ENCODE measurements around the gene LMF1. TPM values are rescaled to one million over a fixed set of nuclear protein-coding genes. Genes with fewer than 3 reads are reported as not detected.
"Not testable (repeated sequence)": the region's sequence is repeated elsewhere in the genome, so short reads cannot be mapped to it uniquely, and the experiment has no call there.

LMF1 gene
- total RNA-seq, 2 experiments from 2014 or later: 26.6 to 31.3 TPM

DNA sequence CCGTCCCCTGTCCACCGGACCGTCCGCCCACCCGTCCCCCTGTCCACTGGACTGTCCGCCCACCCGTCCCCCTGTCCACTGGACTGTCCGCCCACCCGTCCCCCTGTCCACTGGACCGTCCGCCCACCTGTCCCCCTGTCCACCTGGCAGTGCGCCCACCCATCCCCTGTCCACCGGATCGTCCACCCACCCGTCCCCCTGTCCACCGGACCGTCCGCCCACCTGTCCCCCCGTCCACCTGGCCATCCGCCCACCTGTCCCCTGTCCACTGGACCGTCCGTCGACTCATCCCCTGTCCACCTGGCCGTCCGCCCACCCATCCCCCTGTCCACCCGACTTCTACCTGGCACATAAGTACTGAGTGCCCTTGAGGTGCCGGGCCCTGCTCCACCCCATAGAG is 76.6 kb downstream of the LMF1 start:
- Mint-ChIP-seq H3K9me3 (no peaks in the 10 kb centered on the region), H3K4me1 (no peaks in the 10 kb centered on the region), H3K27me3 (no peaks in the 10 kb centered on the region), H3K4me3 (no peak overlapping the region), H3K27ac (peak overlapping the region; percentile 19), H3K36me3 (no peaks in the 10 kb centered on the region)
- no peak for ATAC-seq (ENCODE audit: low read depth)
- DNase-seq: no peak
- POLR2A ChIA-PET: no interaction called here

DNA sequence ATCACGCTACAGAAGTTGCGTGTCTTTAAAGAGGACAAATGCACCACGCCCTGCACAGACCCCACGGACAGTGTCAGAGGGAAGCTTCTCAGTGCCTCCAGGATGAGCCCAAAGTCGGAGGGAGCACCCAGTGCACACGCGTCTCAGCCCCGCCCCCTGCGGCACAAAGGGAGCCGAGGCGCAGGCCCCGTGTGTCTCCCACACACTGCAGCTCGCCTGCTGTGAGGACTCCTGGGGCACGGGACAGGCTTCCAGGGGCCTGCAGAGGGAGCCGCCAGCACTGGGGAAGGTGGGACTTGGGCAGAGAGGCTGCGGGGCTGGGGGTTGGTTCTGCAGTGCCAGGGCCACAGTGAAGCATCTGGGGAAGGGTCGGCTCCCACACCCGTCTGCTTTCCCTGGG is 77.4 kb downstream of the LMF1 start:
- Mint-ChIP-seq H3K4me1 (no peaks in the 10 kb centered on the region), H3K27ac (no peak overlapping the region), H3K36me3 (no peaks in the 10 kb centered on the region), H3K9me3 (no peaks in the 10 kb centered on the region), H3K27me3 (no peaks in the 10 kb centered on the region), H3K4me3 (no peak overlapping the region)
- POLR2A ChIA-PET: no interaction called here
- DNase-seq (no peak), ATAC-seq (ENCODE audit: low read depth) (no peak)

DNA sequence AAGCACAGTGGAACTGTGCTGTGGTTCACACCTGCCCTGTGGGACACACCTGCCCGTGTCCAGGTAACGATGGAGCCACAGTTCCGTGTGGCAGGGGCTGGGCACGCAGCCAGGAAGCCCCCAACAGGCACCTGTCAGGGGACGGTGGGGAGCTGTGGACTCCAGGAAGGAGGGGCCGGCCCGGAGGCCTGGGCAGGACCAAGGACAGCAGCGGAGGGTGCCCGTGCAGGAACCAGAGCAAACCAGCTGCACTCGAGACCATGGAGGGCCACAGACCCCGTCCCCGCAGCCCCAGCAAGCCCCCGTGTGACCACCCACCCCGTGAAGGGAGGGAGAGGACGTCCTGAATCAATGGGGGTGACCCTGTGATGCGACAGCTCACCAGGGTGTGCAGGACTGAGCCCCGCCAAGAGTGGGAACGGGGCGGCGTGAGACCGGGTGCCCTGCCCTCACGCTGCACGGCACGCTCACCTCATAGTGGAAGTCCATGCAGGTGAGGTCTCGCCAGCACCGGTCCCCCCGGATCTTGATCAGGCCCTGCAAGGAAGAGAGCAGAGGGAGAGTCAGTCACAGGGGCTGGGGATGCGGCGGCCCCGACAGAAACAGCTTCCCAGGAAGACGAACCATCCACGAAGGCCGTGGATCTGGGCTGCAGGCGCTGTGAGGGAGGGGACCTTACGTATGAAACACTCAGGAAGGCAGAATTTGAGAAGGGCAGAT is 78.1 kb downstream of the LMF1 start:
- Mint-ChIP-seq H3K27me3 (no peaks in the 10 kb centered on the region), H3K27ac (no peak overlapping the region), H3K36me3 (no peaks in the 10 kb centered on the region), H3K4me3 (no peak overlapping the region), H3K9me3 (no peaks in the 10 kb centered on the region), H3K4me1 (no peaks in the 10 kb centered on the region)
- POLR2A ChIA-PET: no interaction called here
- DNase-seq: no peak
- no peak for ATAC-seq (ENCODE audit: low read depth)

DNA sequence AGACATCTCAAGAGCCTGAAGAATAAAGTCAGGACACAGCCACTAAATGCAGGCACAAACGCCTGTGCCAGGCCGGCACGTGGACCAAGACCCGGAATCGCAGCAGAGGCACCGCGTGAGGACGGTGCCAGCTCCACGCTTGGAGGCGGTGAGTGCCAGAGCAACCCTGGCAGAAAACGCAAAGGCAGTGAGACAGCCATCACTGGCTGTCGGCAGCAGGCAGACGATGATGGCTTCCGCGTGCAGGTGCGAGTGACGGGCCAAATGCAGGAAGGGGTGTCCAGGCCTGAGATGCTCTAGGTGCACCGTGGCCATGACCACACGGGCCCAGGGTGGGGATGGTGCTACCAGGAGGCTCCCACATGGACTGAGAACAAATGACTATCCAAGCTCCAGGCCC is 78.8 kb downstream of the LMF1 start:
- H3K4me1 Mint-ChIP-seq: no peaks in the 10 kb centered on the region
- H3K36me3 Mint-ChIP-seq: no peaks in the 10 kb centered on the region
- no peaks in the 10 kb centered on the region for H3K27me3 Mint-ChIP-seq
- ATAC-seq (ENCODE audit: low read depth) (no peak), DNase-seq (no peak)
- H3K4me3 Mint-ChIP-seq: no peak overlapping the region
- H3K27ac Mint-ChIP-seq: no peak overlapping the region
- POLR2A ChIA-PET: no interaction called here
- H3K9me3 Mint-ChIP-seq: no peaks in the 10 kb centered on the region

DNA sequence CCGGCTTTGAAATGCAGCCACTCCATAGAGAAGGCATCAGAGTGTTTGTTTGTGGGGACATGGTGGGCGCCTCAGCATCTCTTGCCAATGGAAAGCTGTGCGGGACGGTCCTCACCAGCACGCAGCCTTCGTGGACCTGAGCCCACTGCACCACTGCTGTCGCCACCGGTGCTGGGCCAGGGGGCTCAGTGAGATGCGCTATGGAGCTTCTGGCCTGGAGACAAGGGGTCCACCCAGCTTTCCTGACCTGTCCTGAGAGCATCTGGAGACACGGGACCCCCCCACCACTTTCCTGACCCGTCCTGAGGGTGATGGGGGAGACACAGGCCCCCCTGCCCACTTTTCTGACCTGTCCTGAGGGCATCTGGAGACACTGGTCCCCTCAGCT is 79.4 kb downstream of the LMF1 start:
- ATAC-seq (ENCODE audit: low read depth): no peak
- Mint-ChIP-seq H3K27ac (no peak overlapping the region), H3K27me3 (no peaks in the 10 kb centered on the region), H3K9me3 (no peaks in the 10 kb centered on the region), H3K4me3 (no peak overlapping the region), H3K4me1 (no peaks in the 10 kb centered on the region), H3K36me3 (no peaks in the 10 kb centered on the region)
- no peak for DNase-seq
- POLR2A ChIA-PET: no interaction called here

DNA sequence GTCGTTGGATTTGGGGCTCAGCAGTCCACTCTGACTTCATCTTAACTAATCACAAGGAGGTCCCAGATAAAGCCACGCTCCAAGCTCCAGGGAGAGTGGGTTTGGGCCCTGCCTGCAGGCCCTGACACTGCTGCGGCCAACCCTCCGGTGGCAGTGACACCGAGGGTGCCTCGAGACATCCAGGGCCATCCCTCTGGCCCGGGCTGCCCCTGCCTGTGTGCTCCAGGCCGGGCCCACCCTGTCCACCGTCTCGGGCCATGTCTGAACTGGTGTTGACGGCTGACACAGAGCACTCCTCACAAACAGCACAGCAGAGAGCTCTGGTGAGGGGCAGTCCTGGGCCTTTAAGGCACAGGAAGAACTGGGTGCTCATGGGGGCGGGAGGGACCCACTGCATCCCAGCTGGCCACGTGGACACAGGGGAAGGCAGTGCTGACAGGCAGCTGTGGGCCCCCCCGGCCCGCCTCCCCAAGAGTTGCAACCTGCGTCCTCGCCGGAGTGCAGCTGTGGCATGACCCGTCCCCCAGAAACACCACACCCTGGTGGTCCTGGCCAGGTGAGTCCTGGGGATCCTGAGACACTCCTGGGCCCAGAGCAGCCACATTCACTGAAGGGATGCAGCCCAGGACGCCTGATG is 80.0 kb downstream of the LMF1 start:
- DNase-seq (no peak), ATAC-seq (ENCODE audit: low read depth) (no peak)
- POLR2A ChIA-PET: interaction anchor here (0.6 kb wide), 1 partner anchor 405 kb away, joined by 5 read pairs; no protein-coding TSS in a partner anchor
- Mint-ChIP-seq H3K4me1 (no peaks in the 10 kb centered on the region), H3K27ac (no peak overlapping the region), H3K4me3 (no peak overlapping the region), H3K9me3 (no peaks in the 10 kb centered on the region), H3K36me3 (no peaks in the 10 kb centered on the region), H3K27me3 (no peaks in the 10 kb centered on the region)

DNA sequence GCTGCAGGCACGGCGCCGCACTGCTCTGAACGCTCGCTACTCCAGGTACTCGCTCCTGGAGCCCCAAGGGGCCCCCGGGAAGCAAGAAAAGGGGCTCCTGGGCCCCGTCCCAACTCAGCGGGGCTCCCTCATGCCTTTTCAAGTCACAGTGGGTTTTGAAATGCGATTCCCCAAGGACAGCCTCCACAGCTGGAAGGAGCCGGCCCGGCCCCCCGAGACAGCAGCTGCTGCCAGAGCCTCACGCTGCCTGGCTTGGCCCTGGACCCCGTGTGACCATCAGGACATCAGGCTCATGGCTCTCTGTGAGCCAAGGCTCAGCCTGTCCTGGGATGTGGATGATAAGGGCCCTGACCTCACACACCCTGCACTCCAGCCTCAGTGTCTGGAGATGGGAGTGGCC is 80.6 kb downstream of the LMF1 start:
- POLR2A ChIA-PET: interaction anchor here (0.6 kb wide), 1 partner anchor 405 kb away, joined by 5 read pairs; no protein-coding TSS in a partner anchor
- no peak for DNase-seq
- Mint-ChIP-seq H3K36me3 (no peaks in the 10 kb centered on the region), H3K9me3 (no peaks in the 10 kb centered on the region), H3K27me3 (no peaks in the 10 kb centered on the region), H3K27ac (no peak overlapping the region), H3K4me3 (no peak overlapping the region), H3K4me1 (no peaks in the 10 kb centered on the region)
- no peak for ATAC-seq (ENCODE audit: low read depth)

DNA sequence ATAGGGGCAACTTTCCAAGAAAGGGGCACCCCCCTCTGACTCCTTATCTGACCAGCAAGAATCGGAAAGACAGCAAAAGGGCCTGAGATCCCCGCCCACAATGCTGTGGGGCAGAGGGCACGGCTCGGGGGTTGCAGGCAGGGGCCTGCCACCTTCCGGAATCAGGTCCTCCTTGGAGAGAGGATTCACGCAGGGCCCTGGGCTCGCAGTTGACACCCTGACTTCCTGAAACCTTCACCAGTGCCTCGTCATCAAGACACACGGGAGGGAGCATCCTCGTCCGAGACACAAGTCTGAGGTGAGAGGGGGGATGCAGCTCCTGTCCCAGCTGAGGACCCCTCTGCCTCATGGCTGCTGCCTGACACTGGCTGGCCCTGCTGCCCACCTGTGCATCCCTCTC is 81.2 kb downstream of the LMF1 start:
- DNase-seq: no peak
- POLR2A ChIA-PET: no interaction called here

DNA sequence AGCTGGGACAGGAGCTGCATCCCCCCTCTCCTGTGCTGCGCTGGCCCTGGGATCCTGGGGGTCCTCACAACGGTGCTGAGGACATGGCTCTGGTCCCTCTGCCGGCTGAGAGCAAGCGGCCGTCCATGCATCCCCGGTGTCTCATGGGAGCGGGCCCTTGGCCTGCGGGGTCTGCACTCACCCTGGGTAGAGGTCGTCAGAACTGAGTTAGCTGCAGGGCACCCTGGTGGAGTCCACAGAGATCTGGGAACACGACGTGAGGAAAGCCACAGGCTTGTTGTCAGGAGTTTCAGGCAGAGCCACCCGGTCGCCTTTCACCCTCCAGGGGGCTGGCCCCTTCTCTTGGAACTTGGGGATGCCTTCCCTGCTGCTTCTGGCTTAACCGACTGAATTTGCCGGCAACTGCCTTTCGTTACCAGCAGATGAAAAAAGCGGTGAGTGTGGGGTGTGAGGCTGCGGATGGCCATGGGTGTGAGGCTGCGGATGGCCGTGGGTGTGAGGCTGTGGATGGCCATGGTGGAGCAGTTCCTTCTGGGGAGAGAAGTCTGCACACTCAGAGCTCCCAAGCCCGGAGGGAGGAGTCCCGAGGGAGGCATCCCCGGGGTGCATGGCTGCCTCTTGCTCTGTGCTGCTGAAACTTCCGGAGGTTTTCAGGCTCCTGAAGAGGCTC is 81.7 kb downstream of the LMF1 start:
- Mint-ChIP-seq H3K4me1 (no peaks in the 10 kb centered on the region), H3K27me3 (no peaks in the 10 kb centered on the region), H3K4me3 (no peak overlapping the region), H3K27ac (no peak overlapping the region), H3K36me3 (no peaks in the 10 kb centered on the region), H3K9me3 (no peaks in the 10 kb centered on the region)
- POLR2A ChIA-PET: no interaction called here
- no peak for DNase-seq
- no peak for ATAC-seq (ENCODE audit: low read depth)

More for the DNA sequence above, 81.2 kb downstream of the LMF1 start:
- no peak for ATAC-seq (ENCODE audit: low read depth)
- Mint-ChIP-seq H3K9me3 (no peaks in the 10 kb centered on the region), H3K27ac (no peak overlapping the region), H3K4me1 (no peaks in the 10 kb centered on the region), H3K27me3 (no peaks in the 10 kb centered on the region), H3K36me3 (no peaks in the 10 kb centered on the region), H3K4me3 (no peak overlapping the region)

DNA sequence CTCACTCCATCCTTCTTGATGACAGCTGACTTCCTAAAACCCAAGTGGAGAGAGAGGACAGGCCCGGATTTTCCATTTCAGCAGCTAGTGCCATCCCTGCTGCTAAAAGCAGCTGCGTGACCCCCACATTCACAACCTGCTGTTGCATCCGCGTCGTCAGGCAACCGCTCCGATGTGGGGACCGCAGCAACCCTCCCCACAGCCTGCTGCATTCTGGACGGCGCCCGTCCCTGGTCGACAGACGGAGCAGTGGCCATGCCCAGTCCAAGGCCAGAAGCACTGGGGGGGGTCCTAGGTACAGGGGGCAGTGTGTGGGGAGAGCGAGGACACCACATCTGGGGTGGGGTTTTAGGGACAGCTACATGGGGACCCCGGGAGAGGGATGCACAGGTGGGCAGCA is 82.3 kb downstream of the LMF1 start:
- H3K36me3 Mint-ChIP-seq; POLR2A ChIA-PET; DNase-seq; H3K27me3 Mint-ChIP-seq; H3K9me3 Mint-ChIP-seq; H3K4me1 Mint-ChIP-seq; H3K27ac Mint-ChIP-seq; H3K4me3 Mint-ChIP-seq; ATAC-seq (ENCODE audit: low read depth): not testable (repeated sequence)

DNA sequence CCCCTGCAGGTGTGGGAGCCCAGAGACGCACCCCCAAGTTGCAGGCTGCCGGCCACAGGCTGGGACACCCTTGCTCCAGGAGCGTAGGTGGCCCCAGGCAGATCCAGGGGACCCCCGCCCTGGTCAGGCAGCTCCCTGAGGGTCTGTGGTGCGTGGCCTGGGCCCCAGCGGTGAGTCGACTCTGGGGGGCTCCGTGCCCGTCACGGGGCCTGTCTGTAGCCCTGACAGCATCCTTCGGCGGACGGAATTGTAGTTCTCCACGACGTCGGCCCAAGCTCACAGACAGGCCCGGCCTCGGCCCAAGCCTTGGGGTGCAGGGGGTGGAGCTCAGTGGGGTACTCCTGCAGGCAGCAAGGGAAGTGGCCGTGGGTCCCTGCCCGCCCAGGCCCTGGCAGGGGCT is 82.9 kb downstream of the LMF1 start:
- H3K27me3 Mint-ChIP-seq: no peaks in the 10 kb centered on the region
- no peak overlapping the region for H3K27ac Mint-ChIP-seq
- DNase-seq (no peak), ATAC-seq (ENCODE audit: low read depth) (no peak)
- H3K4me1 Mint-ChIP-seq: no peaks in the 10 kb centered on the region
- H3K9me3 Mint-ChIP-seq: no peaks in the 10 kb centered on the region
- H3K4me3 Mint-ChIP-seq: no peak overlapping the region
- no peaks in the 10 kb centered on the region for H3K36me3 Mint-ChIP-seq
- POLR2A ChIA-PET: no interaction called here

DNA sequence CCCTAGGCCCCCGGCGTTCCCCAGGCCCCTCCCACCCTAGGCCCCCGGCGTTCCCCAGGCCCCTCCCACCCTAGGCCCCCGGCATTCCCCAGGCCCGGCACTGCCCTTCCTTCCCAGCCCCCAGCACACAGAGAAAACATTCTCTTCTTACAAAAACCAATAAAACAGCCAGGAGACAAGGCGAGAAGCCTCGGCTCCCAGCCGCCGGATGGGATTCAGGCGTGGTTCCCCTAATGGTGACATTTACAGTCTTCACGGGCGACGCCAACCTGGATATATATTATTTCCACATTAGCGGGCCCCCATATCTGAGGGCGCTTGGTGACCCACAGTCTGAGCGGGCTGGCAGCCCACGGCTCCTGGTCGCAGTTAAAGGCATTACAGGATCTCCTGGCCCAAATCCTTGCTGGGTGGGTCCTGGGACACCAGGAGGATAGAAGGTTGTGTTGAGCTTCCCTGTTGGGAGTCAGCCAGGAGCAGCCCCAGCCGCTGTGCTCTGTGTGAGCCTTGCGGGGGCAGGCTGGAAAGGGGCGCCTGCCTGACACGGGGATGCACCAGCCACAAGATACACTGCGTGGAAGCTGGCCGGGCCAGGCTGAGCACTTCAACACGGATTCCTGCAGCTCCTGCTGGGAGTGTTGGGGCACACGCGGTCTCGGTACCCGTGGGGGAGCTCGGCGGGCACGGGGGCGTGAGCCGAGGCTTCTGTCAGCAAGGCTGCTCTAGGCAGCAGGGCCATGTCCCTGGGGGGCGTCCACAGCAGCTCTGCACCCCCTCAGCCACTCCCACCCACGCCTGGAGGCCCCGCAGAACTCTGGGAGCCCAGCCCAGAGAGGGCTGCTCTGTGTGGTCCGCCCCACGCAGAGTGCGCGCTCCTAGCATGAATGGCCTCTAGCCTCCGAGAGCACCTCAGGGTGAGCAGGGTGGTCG is 83.7 kb downstream of the LMF1 start:
- H3K4me3 Mint-ChIP-seq: no peak overlapping the region
- no peaks in the 10 kb centered on the region for H3K27me3 Mint-ChIP-seq
- no peak overlapping the region for H3K27ac Mint-ChIP-seq
- no peaks in the 10 kb centered on the region for H3K9me3 Mint-ChIP-seq
- no peak for DNase-seq
- POLR2A ChIA-PET: no interaction called here
- H3K4me1 Mint-ChIP-seq: no peaks in the 10 kb centered on the region
- ATAC-seq (ENCODE audit: low read depth): no peak
- no peaks in the 10 kb centered on the region for H3K36me3 Mint-ChIP-seq

DNA sequence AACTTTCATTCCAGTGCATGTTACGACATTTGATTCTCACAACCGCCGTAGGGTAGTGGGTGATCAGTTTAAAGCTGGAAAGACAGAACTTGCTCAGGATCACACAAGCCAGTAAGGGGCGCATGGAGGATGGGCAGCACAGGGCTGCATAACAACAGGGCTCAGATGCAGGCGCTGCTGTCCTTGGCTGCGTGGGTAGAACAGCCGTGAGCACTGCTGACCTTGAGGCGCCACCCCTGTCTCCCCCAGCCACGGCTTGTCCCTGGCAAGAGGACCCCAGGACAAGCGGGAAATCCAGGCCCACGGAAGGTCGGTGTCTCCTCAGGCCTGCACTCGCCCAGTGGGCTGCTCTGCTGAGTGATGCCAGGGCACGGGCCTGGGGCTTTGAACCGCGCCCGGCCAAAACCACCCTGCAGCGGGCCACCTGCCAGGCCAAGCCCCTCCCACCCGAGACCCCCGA is 84.7 kb downstream of the LMF1 start:
- Mint-ChIP-seq H3K27ac (no peak overlapping the region), H3K4me3 (no peak overlapping the region), H3K9me3 (no peaks in the 10 kb centered on the region), H3K36me3 (no peaks in the 10 kb centered on the region), H3K27me3 (no peaks in the 10 kb centered on the region), H3K4me1 (no peaks in the 10 kb centered on the region)
- DNase-seq (no peak), ATAC-seq (ENCODE audit: low read depth) (no peak)
- POLR2A ChIA-PET: no interaction called here

Data from activated naive CD8-positive, alpha-beta T cell treated with anti-CD3 and anti-CD28 coated beads, Interleukin-2, amount 10 ng/mL, durations not matched to agents 7 days and 5 days (primary cell).